Lung microvascular endothelial cell (primary cell): ENCODE results near the gene SRGAP3. TPM values are rescaled to one million over a fixed set of nuclear protein-coding genes. Genes with fewer than 3 reads are reported as not detected.

Experiments used
- DNase-seq, 2 donors: peaks; one replicate each; pipeline versions ENCODE4 v3.0.0 to v3.0.0-alpha.2; 2010; ENCODE audit warnings: low read depth in 2 of 2
- total RNA-seq: library from RNA; depleted of rRNA; stranded (reverse); fragments of >200 nt; gene quantifications from 2 replicates; pipeline ENCODE4 v1.2.1, GENCODE V29; 2014

Gene SRGAP3
- total RNA-seq, 1 donor from 2014 or later, result 8.3 TPM

DNA sequence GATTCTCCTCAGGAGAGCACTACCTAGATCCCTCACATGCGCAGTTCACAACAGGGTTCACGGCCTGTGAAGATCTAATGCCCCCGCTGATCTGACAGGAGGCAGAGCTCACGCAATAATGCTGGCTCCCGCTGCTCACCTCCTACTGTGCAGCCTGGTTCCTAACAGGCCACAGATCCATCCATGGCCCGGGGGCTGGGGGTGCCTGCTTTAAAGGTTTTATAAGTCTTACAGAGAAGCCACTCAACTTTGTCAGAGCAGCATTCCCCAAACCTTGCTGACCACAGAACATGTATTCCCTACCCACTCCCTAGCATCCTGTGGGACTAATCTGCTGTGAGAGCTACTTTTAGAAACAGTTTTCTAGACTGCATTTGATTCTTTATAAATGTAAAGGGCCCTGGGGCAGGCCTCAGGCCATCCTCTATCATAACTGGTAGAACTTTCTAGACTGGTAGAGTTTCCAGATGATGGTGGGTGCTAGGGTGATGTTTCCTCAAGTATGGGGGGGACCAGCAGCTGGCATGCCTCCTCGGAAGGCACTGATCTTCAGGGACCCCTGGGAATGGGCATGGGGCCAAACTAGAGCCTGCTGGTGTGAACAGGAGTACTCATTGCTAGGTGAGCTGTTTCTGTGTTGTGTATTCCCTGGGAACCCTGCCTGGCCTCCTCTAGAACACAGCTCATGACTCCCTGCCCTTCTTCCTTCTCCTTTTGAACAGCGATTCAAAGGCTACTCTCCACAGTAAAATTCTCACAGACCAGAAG lies 260.5 kb downstream of the SRGAP3 start:
- DNase-seq, result no peak

DNA sequence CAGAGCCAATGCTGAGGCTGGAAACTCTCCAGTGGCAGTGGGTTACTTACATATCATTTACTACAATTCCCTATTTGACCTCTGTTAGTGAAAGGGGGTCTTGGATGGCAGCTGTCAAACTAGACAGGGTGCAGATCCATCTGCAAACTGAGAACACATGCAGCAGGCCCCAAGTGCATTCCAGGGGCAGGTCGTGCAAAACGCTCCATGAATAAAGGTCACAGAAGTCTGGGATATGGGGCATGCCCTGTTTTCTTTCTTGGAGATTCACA lies 261.1 kb downstream of the SRGAP3 start:
- DNase-seq, result no peak

DNA sequence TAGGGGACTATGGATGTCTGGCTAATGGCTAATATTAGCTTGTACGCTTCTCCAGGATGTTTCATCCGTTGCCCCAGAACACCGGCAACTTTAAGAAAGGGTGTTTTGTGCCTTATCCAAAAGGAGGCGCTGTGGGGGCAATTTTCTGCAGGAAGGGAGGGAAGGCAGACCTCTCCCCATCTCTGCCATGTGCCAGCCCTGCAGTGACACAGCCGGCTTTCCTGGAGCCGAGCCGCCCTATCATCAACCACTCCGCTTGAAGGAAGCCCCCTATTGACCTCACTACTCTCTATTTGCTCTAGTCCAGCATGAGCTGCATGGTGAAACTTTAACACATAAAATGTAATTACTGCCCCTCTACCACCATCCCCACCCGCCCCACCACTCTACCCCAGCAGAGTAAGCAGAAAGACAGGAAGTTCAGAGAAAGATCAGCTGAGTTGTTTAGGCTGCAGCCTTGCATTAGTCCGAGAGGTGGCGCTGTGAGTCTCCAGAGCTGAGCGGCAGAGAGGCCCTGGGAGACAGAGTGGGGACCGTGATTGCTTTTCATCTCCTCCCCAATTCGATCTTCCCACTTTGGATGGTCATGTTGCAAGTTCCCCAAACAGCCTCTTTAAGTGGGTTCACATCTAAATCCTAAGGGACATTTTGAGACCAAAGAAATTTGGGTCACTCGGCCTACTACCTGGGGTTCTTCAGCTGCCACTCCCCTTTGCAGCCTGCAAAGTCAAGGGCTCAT lies 261.6 kb downstream of the SRGAP3 start:
- DNase-seq, result peak; percentile 65 to 80

DNA sequence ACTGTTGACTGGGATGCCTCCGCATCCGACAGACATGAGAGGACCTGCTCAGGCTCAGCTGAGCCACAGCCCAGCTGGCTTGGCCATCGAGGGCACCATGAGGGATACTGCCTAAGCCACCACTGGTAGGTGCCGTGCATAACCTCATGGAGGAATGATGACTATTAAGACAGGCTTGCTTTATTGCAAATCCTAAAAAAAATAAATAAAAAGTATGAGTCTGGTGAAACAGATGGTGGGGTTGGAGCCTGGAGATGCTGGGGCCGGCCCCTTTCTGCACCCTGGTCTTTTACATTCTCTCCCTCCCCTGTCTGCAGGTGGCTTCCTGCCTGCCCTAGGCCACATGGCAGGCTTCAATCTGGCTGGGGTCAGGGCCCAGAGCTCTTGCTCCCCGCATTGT lies 262.2 kb downstream of the SRGAP3 start:
- DNase-seq, result no peak

DNA sequence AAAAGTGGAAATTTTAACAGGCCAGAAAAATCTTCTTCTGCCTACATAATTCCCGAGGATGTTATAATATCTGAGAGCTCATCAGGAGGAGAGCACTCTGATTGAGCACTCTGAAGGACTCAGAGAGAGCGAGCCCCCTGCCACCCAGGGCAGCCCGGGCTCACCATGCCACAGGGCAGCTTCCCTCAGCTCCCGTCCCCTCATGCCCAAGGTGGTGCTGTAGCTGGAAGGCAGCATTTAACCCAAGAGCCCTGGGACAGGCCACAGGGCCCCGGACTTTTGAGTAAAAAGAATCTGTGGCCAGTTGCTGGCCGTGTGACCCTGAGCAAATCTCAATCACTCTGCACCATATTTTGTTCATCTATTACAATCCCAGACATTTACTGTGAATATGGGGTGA lies 262.7 kb downstream of the SRGAP3 start:
- DNase-seq, result no peak

DNA sequence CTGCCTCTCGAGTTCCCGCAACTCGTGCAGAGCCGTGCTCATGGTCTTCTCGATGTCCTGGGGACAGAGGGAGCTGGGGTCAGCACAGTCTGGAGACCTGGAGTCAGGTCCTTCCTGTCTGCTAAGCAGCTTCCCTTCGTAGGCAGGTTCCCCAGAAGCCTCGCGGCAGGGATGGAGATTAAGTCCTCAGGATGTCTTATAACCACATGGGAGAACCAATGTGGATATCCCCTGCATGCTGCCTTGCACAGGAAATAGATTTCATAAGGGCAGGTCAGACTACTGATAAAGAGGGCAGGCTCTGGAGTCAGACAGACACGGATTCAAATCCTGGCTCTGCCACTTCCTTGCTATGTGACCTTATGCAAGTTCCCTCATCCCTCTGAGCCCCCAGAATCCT lies 263.6 kb downstream of the SRGAP3 start:
- DNase-seq, result no peak

DNA sequence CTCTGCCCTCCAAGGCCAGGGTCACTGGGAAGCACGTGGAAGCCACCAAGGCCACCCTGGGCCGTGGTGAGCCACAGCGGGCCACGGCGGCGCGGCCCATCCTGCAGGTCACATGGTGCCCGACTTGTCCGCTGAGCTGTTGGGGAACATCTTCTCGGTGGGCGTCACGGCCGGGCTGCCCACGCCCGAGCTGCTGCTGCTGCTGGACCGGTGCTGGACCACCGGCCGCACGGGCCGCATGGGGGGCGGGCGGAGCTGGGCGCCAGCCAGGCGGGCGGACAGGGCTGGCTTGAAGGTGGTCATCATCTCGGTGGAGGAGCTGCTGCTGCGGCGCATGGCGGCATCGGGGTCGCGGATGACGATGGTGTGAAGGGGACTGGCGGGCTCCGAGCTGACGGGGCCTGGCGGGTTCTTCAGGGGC lies 264.0 kb downstream of the SRGAP3 start:
- no peak for DNase-seq

DNA sequence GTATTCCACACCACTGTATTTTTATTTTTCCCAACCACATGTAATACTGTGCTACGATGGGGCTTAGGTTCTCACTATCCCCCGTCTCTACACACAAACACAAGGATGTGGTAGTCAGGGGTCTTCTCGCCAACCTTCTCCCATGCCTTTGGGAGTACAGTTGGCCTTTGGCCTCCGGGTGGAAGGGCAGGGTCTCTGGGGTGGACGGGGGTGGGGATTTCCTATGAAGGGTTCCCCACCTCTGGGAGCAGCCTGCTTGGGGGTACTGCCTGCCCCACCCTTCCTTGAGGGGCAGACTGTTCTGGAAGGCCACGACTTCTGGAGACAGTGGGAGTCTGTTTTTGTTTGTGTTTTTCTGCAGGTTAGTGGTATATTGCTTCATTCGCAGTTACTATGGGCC lies 264.9 kb downstream of the SRGAP3 start:
- DNase-seq, result no peak

DNA sequence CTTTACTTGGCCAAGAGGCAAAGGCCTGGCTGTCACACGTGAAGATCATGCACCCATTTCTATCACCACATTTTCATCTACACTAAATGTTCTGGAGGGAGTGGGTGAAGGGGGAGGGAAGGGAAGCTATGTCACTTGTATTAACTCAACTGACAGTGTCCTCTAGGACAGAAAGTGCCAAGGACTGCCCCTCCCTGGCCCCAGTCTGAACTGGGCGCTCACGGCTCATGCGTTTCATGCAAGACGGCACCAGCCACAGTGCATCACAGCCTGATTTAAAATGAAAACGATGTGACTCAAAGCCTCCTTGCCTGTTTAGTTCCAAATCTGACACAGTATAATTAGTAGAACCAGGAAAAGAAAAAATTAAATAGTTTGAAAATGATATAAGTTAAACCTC lies 265.4 kb downstream of the SRGAP3 start:
- no peak for DNase-seq

DNA sequence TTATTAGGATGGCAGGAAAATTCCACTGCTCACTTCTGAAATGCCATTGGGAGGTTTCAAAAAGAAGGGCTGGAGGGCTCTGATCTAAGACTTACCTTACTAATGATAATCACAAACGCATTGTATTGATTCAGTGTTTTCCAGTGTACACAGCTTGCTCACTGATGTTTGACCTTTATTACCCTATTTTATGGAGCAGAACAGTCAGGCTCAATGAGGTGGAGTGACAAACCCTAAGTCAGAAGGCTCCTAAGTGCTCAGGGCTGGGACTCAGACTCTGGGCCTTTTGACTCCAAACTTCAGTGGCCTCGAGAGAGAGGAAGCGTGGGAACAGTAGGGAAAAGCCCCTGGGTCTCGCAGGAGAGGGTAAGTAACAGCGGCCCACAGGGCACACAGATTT lies 265.9 kb downstream of the SRGAP3 start:
- DNase-seq, result no peak

DNA sequence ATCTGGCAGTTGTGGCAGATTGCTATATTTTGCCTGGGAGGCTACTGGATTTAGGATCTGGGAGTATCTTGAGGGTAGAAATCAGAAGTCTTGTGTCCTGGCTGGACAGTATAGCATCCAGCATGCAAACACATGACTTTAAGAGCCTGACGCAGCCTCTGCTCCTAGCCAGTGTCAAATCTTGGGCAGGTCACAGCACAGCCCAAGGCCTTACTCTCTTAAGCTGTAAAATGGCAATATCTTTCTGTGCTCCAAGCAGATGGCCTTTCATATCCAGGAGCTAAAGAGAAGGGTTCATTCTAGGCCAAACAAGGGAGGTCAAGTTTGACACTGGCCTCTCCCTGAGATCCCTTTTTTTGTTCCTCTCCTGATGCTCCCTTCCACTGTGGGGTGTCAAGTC lies 266.4 kb downstream of the SRGAP3 start:
- no peak for DNase-seq

DNA sequence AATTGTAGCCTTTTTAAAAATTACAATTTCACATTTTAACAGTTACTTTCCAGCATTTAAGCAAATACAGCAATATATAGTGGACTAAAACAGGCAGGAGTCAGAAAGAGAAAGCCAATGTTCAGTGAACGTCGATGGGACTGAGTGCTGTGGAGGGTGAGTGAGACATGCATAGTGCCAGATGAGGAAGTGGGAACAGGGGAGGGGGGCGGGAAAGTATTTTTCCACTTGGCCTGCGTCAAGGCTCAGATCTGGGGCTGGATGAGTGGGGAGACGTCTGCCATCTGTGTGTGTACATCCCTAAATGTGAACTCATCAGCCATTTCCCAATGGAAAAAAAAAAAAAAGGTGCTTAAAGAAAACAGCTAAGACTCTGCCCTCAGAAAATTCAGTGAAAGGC lies 266.9 kb downstream of the SRGAP3 start:
- peak in 1 of 2 donors; percentile 62 for DNase-seq

DNA sequence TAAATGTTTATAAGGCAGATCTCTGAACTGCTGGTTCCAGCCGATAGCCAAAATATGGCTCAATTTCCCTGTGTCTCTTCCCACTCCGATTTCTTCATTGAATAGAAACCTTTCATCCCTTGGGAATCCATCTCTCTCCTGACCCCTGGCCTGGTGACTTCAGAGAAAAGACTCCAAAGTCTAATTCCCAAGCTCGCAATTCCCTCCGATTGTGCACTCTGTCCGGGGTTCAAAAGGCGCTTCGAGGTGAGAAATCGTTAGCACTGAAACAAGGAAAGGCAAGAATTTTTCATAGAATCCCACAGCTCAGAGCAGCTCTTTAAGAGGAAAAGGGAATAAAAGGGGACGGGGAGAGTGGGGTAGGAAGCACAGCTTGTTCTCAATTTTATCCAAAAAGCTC lies 267.7 kb downstream of the SRGAP3 start:
- DNase-seq, result no peak

DNA sequence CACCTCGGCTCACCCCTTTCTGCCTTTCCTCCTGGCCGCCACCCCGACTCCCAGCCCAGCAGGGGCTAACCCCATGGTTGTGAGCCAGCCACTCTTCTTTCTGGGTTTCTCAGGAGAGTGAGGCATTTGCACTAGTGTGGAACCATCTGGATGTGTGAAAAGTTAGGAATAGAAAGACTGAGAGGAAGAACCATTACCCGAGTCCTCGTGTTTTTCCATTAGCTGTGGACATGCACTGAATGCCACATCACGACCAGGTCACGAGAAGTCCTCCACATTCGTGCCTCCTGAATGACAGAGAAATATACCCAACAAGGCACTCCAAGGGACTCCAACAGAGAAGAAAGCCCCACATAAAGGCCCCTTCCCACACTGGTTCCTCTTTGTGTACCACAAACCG lies 268.1 kb downstream of the SRGAP3 start:
- DNase-seq, result no peak

DNA sequence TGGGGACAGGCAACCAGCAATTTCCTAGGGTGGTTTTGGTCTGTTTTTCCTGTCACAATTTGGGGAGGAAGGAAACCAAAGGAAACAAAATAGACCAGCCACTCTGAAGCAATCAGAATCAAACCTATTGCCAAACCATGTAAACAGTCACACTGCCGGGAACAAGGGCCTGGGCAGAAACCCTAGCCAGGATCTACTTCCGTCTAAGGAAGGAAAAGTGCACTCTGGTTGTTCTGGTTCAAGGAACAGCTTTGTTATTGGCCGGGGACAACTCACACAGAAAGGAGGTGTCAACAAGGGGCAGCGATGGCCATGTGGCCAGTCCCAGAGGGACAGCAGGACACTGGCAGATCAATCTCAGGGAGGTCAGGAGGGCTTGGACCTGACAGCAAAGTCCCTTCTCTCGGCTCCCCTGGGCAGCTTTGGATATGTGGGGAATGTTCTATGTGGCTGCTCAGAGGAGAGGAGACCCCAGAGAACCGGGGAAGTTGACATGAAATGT lies 268.6 kb downstream of the SRGAP3 start:
- DNase-seq, result no peak

DNA sequence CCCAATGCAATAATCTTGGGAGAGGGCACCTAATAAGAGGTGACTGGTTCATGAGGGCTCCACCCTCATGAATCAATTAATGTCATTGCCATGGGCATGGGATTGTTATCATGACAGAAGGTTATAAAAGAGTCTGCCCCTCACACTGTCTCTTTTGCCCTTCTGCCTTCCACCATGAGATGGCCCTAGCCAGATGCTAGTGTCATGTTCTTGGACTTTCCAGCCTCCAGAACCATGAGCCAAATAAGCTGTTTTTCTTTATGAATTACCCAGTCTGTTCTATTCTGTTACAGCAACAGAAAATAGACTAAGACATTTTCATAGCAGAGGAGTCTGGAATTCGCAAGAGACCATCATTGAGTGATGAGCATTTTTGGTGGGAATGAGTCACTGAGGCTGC lies 270.2 kb downstream of the SRGAP3 start:
- DNase-seq, result no peak

DNA sequence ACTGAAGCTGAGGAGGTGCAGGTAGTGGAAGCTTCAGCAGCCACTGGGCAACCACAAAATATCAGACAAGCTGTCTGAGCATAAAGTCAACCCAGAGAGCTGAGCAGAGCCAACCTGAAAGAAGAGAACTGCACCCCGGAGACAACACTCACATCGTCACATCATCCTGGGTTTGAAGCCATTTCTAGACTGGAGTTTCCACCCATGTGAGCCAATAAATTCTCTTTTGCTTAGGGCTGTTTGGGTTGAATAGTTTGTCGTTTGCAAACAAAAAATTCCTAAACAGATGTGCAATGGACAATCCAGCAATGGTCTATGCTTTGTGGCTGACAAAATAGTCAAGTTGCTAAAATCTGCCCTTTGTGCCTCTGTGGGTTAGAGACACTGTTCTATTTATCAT lies 270.9 kb downstream of the SRGAP3 start:
- no peak for DNase-seq

DNA sequence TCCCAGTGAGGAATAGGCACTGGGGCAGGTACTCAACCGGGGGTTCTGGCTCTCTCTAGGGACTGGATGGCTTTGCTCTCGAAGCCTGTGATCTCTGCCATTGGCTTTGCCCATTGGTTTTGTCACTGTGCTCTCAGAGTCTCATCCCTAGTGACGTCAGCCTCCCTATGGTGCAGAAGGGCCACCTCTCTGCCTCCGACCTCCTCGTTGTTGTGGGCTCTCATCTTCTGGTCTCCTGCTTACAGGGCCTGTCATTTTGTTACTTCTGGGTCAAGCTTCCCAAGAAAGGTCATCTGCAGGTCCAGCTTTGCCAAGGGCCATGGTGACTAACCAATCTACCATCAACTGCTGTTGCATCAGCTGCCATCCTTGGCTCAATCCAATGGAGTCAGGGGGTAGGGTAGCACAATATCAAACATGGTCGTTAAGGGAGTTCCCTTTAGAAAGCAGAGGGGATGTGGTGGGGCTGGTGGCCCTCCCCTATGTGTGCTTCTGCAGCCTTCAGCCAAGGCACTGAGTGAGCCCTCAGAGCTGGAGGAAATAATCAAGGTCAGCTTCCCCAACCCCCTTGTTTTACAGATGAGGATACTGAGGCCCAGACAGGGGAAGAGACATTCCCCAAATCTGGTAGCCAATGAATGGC lies 272.8 kb downstream of the SRGAP3 start:
- DNase-seq, result no peak

DNA sequence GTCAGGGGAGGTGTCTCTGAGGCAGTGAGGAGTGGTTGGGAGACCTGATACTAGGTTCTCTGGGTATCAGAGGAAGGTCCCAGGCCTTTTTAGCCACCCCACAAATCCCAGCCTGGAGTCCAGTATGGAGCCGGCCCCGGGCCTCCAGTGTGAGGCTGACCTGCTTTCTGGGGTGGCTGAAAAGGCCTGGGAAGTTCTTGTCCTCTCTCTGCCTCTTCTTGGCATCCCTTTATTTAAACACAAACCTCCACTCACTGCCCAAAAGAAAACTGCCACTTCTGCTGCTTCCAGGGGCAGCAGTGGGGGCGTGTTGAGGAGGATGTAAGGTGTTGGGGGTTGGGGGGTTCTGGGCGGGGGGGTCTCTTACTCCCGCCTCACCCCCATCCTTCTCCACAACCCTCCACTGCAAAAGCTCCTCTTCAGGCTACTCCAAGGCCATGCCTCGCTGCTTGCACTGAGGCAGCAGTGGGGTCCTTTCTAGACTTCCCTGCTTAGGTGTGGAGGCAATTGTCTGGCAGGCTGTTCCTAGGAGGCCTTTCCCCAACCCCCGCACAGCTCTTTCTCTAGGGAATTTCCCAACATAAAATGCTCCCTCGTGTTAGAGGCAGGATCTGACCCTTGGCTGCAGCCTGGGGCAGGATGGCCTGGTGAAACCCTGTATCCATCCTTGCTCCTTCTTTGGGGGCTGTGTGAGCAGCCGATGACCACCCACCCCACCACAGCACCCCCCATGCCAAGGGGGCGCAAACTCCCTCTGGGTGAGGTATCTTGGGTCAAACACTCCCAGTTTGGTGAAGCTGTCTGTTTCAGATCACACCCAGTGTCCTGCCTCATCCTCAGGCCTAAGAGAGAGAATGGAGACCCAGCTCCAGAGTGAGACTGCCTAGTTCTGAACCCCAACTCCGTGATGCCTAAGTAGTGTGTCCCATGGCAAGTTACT lies 274.1 kb downstream of the SRGAP3 start:
- no peak for DNase-seq

DNA sequence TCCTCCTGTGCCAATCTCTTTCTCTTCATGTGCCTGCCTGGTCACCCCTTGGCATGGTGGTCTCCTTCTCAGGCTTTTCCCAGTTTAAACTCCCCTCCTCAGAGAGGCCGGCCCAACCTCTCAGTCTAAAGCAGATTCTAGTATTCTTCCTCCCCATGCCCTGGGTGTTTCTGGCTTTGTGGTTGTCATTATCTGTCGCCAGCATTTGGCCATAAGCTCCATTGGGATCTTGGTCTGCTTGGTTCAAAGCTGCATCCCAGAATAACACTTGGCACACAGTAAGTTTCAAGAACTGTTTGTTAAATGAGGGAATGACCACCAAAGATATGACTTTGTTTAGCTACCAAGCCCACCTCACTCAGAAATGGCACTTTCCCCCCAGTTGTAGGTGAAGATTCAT lies 275.0 kb downstream of the SRGAP3 start:
- no peak for DNase-seq

DNA sequence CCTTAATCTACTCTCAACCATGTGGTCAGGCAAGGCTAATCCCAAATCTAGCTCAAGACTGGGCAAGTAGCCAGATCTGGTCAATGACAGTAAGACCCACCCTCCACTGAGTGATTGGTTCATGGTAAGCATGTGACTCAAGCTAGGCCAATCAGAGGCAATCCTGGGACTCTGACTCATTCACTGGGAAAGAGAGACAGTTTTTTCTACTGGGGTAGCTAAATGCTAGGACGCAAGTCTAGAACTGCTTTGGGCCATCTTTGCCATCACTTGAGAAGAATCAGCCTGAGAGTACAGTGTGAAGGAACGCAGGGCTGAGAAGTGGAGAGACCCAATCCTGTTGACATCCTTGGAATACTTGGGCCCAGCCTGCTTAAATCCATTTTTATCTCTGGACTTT lies 276.8 kb downstream of the SRGAP3 start:
- peak; percentile 34 to 51 for DNase-seq
